HEK293T (cell line): Measurements from ENCODE around the gene PDE7B.

ENCODE experiments used
- CTCF ChIA-PET: fragments of 350-600 bp; formaldehyde crosslinking; extraction: SDS; loops from one replicate; lab custom pipeline; 2021; ENCODE audit warnings: antibody characterized with exemption, inconsistent platforms; lab: Yijun Ruan, JAX
- POLR2A ChIA-PET: fragments of 350-600 bp; formaldehyde crosslinking; extraction: SDS; loops from one replicate; lab custom pipeline; 2020; ENCODE audit warnings: antibody characterized with exemption, inconsistent platforms; lab: Yijun Ruan, JAX
- DNase-seq: peaks from one replicate; pipeline ENCODE4 v3.0.0; 2012; ENCODE audit warnings: mixed read lengths; ENCODE audit errors: extremely low spot score
- ARNT ChIP-seq: fragments of 450-650 bp; IDR thresholded peaks from 2 replicates; pipeline ENCODE4 v1.6.1; 2017; ENCODE audit warnings: mild to moderate bottlenecking
- BHLHE40 ChIP-seq: fragments of 450-650 bp; IDR thresholded peaks from 2 replicates; pipeline ENCODE4 v1.6.1; 2016; ENCODE audit warnings: mild to moderate bottlenecking, moderate library complexity, borderline replicate concordance
- CTBP1 ChIP-seq: fragments of 450-650 bp; IDR thresholded peaks from 2 replicates; pipeline ENCODE4 v1.6.1; 2016; ENCODE audit warnings: borderline replicate concordance
- ELF4 ChIP-seq: fragments of 450-650 bp; IDR thresholded peaks from 2 replicates; pipeline ENCODE4 v1.6.1; 2017; ENCODE audit warnings: antibody characterized with exemption
- FOXA1 ChIP-seq: fragments of 450-650 bp; IDR thresholded peaks from 2 replicates; pipeline ENCODE4 v1.6.1; 2016; ENCODE audit warnings: mild to moderate bottlenecking
- FOXK2 ChIP-seq: fragments of 450-650 bp; IDR thresholded peaks from 2 replicates; pipeline ENCODE4 v1.6.1; 2016; ENCODE audit warnings: mild to moderate bottlenecking
- FOXM1 ChIP-seq: fragments of 450-650 bp; IDR thresholded peaks from 2 replicates; pipeline ENCODE4 v1.6.1; 2017; ENCODE audit warnings: mild to moderate bottlenecking, borderline replicate concordance
- HDGF ChIP-seq: fragments of 450-650 bp; IDR thresholded peaks from 2 replicates; pipeline ENCODE4 v1.6.1; 2017; ENCODE audit warnings: antibody characterized with exemption, borderline replicate concordance
- L3MBTL2 ChIP-seq: fragments of 450-650 bp; conservative IDR thresholded peaks from 2 replicates; pipeline ENCODE4 v1.6.1; 2016; ENCODE audit warnings: mild to moderate bottlenecking
- LEF1 ChIP-seq: fragments of 450-650 bp; IDR thresholded peaks from 2 replicates; pipeline ENCODE4 v1.6.1; 2017; ENCODE audit warnings: mild to moderate bottlenecking, borderline replicate concordance
- NFRKB ChIP-seq: fragments of 450-650 bp; IDR thresholded peaks from 2 replicates; pipeline ENCODE4 v1.6.1; 2016; ENCODE audit warnings: mild to moderate bottlenecking, moderate library complexity
- SP1 ChIP-seq: fragments of 450-650 bp; IDR thresholded peaks from 2 replicates; pipeline ENCODE4 v1.6.1; 2017
- SUZ12 ChIP-seq: fragments of 450-650 bp; IDR thresholded peaks from 2 replicates; pipeline ENCODE4 v1.6.1; 2016; ENCODE audit warnings: mild to moderate bottlenecking
- TARDBP ChIP-seq: fragments of 450-650 bp; IDR thresholded peaks from 2 replicates; pipeline ENCODE4 v1.6.1; 2016
- ZNF384 ChIP-seq: fragments of 450-650 bp; IDR thresholded peaks from 2 replicates; pipeline ENCODE4 v1.6.1; 2016
- TF ChIP-seq, protein P1 (sequence below): fragments of 450-650 bp; IDR thresholded peaks from 2 replicates; pipeline ENCODE4 v1.6.1; 2016

PDE7B gene

DNA sequence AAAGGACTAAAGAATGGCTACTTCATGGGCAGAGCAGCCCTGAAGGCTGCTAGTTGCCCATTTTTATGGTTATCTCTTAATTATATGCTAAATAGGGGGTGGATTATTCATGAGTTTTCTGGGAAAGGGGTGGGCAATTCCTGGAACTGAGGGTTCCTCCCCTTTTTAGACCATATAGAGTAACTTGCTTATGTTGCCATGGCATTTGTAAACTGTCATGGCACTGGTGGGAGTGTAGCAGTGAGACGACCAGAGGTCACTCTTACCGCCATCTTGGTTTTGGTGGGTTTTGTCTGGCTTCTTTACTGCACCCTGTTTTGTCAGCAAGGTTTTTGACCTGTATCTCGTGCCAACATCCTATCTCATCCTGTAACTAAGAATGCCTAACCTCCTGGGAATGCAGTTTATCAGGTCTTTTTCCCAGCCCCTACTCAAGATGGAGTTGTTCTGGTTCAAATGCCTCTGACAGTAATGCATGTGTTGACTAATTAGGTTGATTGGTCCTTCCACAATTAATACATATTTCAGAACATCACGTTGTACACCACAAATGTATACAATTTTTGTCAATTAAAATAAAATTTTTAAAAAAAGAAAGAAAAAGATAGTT, 139.5 kb downstream of the PDE7B start:
- CTCF ChIA-PET: no interaction called here

DNA sequence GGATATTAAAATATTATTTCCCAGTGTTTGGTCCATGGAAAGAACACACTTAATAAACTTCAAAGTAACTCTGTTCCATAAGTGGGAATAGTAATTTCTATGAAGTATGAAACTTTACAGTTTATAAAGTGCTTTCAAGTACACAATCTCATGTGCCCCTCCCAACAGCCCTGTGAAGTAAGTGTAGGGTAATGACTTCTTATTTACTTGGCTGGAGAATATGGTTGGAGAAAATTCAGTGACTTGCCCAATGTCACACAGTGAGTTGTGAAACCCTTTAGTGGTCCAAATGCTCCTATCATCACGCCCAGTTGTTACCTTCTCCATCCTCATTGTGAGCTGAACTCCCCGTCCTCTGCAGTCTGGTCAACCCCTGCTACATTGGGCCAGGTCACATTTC, 141.2 kb downstream of the PDE7B start:
- TF ChIP-seq TARDBP: no peak
- no peak for TF ChIP-seq HDGF
- TF ChIP-seq ELF4: no peak
- no peak for TF ChIP-seq FOXM1
- TF ChIP-seq BHLHE40: no peak
- no peak for TF ChIP-seq NFRKB
- TF ChIP-seq L3MBTL2: no peak
- TF ChIP-seq SP1: no peak
- TF ChIP-seq, protein P1, sequence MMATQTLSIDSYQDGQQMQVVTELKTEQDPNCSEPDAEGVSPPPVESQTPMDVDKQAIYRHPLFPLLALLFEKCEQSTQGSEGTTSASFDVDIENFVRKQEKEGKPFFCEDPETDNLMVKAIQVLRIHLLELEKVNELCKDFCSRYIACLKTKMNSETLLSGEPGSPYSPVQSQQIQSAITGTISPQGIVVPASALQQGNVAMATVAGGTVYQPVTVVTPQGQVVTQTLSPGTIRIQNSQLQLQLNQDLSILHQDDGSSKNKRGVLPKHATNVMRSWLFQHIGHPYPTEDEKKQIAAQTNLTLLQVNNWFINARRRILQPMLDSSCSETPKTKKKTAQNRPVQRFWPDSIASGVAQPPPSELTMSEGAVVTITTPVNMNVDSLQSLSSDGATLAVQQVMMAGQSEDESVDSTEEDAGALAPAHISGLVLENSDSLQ: no peak
- no peak for TF ChIP-seq SUZ12
- TF ChIP-seq LEF1: no peak
- no peak for TF ChIP-seq CTBP1
- no peak for TF ChIP-seq FOXK2
- TF ChIP-seq FOXA1: no peak
- TF ChIP-seq ARNT: no peak
- no peak for TF ChIP-seq ZNF384
- ChIA-PET POLR2A (no interaction called here), CTCF (interaction anchor here (0.7 kb wide), 1 partner anchor 83 kb away, joined by 4 read pairs; no protein-coding TSS in a partner anchor)
- DNase-seq: no peak

More for the DNA sequence above, 139.5 kb downstream of the PDE7B start:
- no peak for DNase-seq
- POLR2A ChIA-PET: no interaction called here
- TF ChIP-seq SUZ12 (no peak), L3MBTL2 (no peak), BHLHE40 (no peak), ELF4 (no peak), FOXA1 (no peak), TARDBP (no peak), ZNF384 (no peak), SP1 (no peak), ARNT (no peak)
- TF ChIP-seq, protein P1: no peak

DNA sequence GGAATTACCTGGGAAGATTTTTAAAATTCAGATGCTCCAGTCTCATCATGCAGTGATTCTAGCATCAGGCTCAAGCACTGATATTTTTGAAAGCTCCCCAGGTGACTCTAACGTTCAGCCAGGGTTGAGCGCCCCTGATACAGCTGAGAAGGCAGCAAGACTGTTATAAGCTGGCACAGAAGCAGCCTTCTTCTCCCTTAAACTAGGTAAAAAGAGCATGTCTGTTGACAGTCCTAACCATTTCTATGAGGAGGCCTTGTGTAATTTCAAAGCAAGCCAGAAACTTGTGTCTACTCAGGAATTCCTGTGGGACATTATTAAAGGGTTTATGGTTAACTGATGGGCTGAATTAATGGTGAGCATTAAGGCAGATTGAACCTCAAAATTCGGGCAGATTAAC, 141.9 kb downstream of the PDE7B start:
- POLR2A ChIA-PET: no interaction called here
- DNase-seq: no peak
- CTCF ChIA-PET: no interaction called here
- TF ChIP-seq TARDBP (no peak), L3MBTL2 (no peak), ZNF384 (no peak), CTBP1 (no peak), HDGF (no peak), ARNT (no peak), LEF1 (no peak), FOXM1 (no peak), FOXK2 (no peak), SP1 (no peak), SUZ12 (no peak)
- TF ChIP-seq, protein P1: no peak

DNA sequence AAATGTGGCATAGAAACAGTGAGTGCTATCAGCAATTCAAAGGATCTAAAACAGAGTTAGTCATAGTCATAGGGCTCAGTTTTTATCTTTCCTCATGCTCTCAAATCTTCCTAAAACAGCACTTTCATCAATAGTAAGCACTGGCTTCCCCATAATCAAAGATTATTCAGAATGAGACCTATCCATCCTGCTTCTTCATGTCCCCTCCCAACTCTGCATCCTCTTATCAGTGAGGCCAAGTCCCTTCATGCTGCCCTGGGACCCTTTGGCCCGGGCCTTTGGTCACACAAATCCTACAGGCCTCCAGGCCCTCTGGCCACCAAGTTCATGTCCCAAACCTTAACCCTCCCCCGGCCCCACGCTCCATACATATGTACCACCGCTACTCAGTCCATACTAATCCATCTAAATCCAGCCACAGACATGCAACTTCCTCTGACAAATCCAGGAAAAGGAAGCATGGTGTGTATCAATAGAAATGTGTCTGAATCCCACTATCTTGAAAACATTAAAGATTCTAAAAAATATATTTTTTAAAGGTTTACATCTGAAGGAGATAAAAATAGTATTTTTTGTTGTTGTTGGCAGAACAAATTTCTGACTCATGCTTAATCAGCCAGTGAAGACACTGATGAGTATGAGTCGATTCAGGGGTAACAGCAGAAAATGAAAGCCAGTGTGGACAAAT, 143.5 kb downstream of the PDE7B start:
- no peak for DNase-seq
- ChIA-PET CTCF (no interaction called here), POLR2A (no interaction called here)
- no peak for TF ChIP-seq FOXM1
- TF ChIP-seq ELF4: no peak
- no peak for TF ChIP-seq L3MBTL2
- no peak for TF ChIP-seq FOXA1
- TF ChIP-seq LEF1: no peak
- TF ChIP-seq BHLHE40: no peak
- TF ChIP-seq ARNT: no peak
- TF ChIP-seq TARDBP: no peak
- TF ChIP-seq SP1: no peak
- no peak for TF ChIP-seq HDGF
- no peak for TF ChIP-seq SUZ12

DNA sequence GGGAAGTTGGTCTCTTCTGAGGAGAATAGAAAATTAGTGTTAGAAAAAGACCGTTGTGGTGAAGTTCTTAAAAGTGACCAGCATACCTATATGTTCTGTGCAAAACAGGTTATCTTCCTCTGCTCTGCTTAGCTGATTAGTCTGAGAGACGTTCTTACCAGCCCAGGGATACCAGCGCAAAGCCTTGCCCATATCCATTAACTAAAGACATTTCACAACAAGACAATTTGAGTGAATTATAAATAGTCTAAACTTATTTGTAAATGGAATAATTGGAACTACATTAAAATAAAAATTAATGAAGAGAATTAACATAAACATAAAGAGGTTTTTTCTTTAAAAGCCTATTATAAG, 144.0 kb downstream of the PDE7B start:
- POLR2A ChIA-PET: no interaction called here
- CTCF ChIA-PET: no interaction called here
- TF ChIP-seq L3MBTL2: no peak
- TF ChIP-seq SP1: no peak
- TF ChIP-seq ARNT: no peak
- TF ChIP-seq FOXK2: no peak
- TF ChIP-seq TARDBP: no peak
- TF ChIP-seq CTBP1: no peak
- TF ChIP-seq SUZ12: no peak
- TF ChIP-seq NFRKB: no peak
- no peak for TF ChIP-seq FOXM1
- TF ChIP-seq BHLHE40: no peak
- TF ChIP-seq, protein P1: no peak
- no peak for TF ChIP-seq FOXA1
- no peak for TF ChIP-seq ELF4
- TF ChIP-seq LEF1: no peak
- TF ChIP-seq ZNF384: no peak

More for the DNA sequence above, 144.0 kb downstream of the PDE7B start:
- DNase-seq: no peak
